Measurements from ENCODE around the gene NDUFS5.
"Not testable (repeated sequence)": the region's sequence is repeated elsewhere in the genome, so short reads cannot be mapped to it uniquely, and the experiment has no call there.

The NDUFS5 gene

GRCh38 chr1:39026051-39026865, at the start of gene NDUFS5:
NDUFS5 (plus strand) TSS chr1:39026350; CDS start chr1:39028725, 2,375 bp downstream.
- peak; percentile 87 for FAIRE-seq
- DNase-seq (ENCODE audit: insufficient read length, low spot score) = peak; percentile 63

GRCh38 chr1:38977399-38978244, 48.5 kb upstream of the NDUFS5 start:
- DNase-seq (ENCODE audit: insufficient read length, low spot score); FAIRE-seq: not testable (repeated sequence)

GRCh38 chr1:38978245-38978542, 48.0 kb upstream of the NDUFS5 start:
- FAIRE-seq = not testable (repeated sequence)

GRCh38 chr1:38979380-38979779, 46.8 kb upstream of the NDUFS5 start:
- FAIRE-seq; DNase-seq (ENCODE audit: insufficient read length, low spot score): not testable (repeated sequence)

More at GRCh38 chr1:38978245-38978542, 48.0 kb upstream of the NDUFS5 start:
- not testable (repeated sequence) for DNase-seq (ENCODE audit: insufficient read length, low spot score)

- DNase-seq (ENCODE audit: insufficient read length, low spot score) (no peak), FAIRE-seq (no peak)
Measured at GRCh38 chr1:38989979-38990378, 36.2 kb upstream of the NDUFS5 start.

GRCh38 chr1:38990386-38990737, 35.8 kb upstream of the NDUFS5 start:
- FAIRE-seq (peak; percentile 72), DNase-seq (ENCODE audit: insufficient read length, low spot score) (no peak)

- DNase-seq (ENCODE audit: insufficient read length, low spot score) (peak; percentile 97), FAIRE-seq (peak; percentile 83)
Measured at GRCh38 chr1:38990738-38991637, 35.2 kb upstream of the NDUFS5 start, which contains the start of gene AKIRIN1. AKIRIN1 (plus strand) TSS chr1:38991276; CDS start chr1:38991381, 105 bp downstream.

- FAIRE-seq = peak; percentile 49
Measured at GRCh38 chr1:38991638-38992411, 34.3 kb upstream of the NDUFS5 start.

GRCh38 chr1:38992412-38993111, 33.6 kb upstream of the NDUFS5 start:
- DNase-seq (ENCODE audit: insufficient read length, low spot score) (no peak), FAIRE-seq (peak; percentile 91)

More at GRCh38 chr1:38991638-38992411, 34.3 kb upstream of the NDUFS5 start:
- no peak for DNase-seq (ENCODE audit: insufficient read length, low spot score)

- FAIRE-seq = no peak
- DNase-seq (ENCODE audit: insufficient read length, low spot score) = no peak
Measured at GRCh38 chr1:38994196-38994595, 32.0 kb upstream of the NDUFS5 start.

GRCh38 chr1:38997034-38997900, 28.9 kb upstream of the NDUFS5 start:
- DNase-seq (ENCODE audit: insufficient read length, low spot score) (no peak), FAIRE-seq (no peak)

GRCh38 chr1:38997901-38998190, 28.3 kb upstream of the NDUFS5 start:
- FAIRE-seq (no peak), DNase-seq (ENCODE audit: insufficient read length, low spot score) (no peak)

- FAIRE-seq = no peak
- DNase-seq (ENCODE audit: insufficient read length, low spot score) = no peak
Measured at GRCh38 chr1:39001516-39002421, 24.4 kb upstream of the NDUFS5 start.

GRCh38 chr1:39003281-39003680, 22.9 kb upstream of the NDUFS5 start:
- DNase-seq (ENCODE audit: insufficient read length, low spot score) = no peak
- FAIRE-seq = no peak

GRCh38 chr1:39003794-39004193, 22.4 kb upstream of the NDUFS5 start:
- no peak for DNase-seq (ENCODE audit: insufficient read length, low spot score)
- no peak for FAIRE-seq

- no peak for FAIRE-seq
- DNase-seq (ENCODE audit: insufficient read length, low spot score) = no peak
Measured at GRCh38 chr1:39006287-39006686, 19.9 kb upstream of the NDUFS5 start.

Data from GM19239 (cell line).